Measurements from ENCODE around the gene CTBP1.

Gene CTBP1

GRCh38 chr4:1253831-1254230 lies 4.9 kb upstream of the CTBP1 start:
- TF ChIP-seq CTCF (conservative IDR thresholded peaks at IDR 0.05; ENCODE audit: low read length) (no peak), EZH2phosphoT487 (IDR thresholded peaks at IDR 0.05; ENCODE audit: borderline replicate concordance) (no peak)
- Histone ChIP-seq H3K79me2 (ENCODE audit: insufficient read depth, low read length) (peaks cover 25% of the 10 kb centered on the region), H3K4me2 (ENCODE audit: low read depth, low read length, poor library complexity, severe bottlenecking) (no peak overlapping the region), H3K36me3 (ENCODE audit: insufficient read depth, low read length) (no peaks in the 10 kb centered on the region), H3K9ac (ENCODE audit: low read depth, low read length, poor library complexity, severe bottlenecking) (no peak overlapping the region), H4K20me1 (ENCODE audit: insufficient read depth, low read length, poor library complexity, severe bottlenecking) (no peaks in the 10 kb centered on the region), H3K4me1 (ENCODE audit: insufficient read depth, low read length, poor library complexity, severe bottlenecking) (peaks cover 13% of the 10 kb centered on the region), H3K4me3 (ENCODE audit: low read length, poor library complexity, severe bottlenecking) (no peak overlapping the region), H3K27me3 (ENCODE audit: insufficient read depth, low read length, poor library complexity, severe bottlenecking) (no peaks in the 10 kb centered on the region), H2AFZ (ENCODE audit: low read length) (no peak overlapping the region), H3K9me3 (ENCODE audit: insufficient read depth, low read depth, low read length) (peaks cover 5% of the 10 kb centered on the region; the same call in 1 of the 2 replicates), H3F3A (ENCODE audit: low read depth) (no peaks in the 10 kb centered on the region), H3K9me2 (replicated peaks; ENCODE audit: low read depth, low read length) (no peaks in the 10 kb centered on the region)

- H4K20me1 ChIP-seq (ENCODE audit: insufficient read depth, low read length, poor library complexity, severe bottlenecking) = peaks cover 1% of the 10 kb centered on the region
Observed at GRCh38 chr4:1252928-1253492, 4.1 kb upstream of the CTBP1 start.

GRCh38 chr4:1251773-1252066 lies 2.8 kb upstream of the CTBP1 start:
- Histone ChIP-seq H2AFZ (ENCODE audit: low read length) (no peak overlapping the region), H3K9ac (ENCODE audit: low read depth, low read length, poor library complexity, severe bottlenecking) (no peak overlapping the region), H3K27me3 (ENCODE audit: insufficient read depth, low read length, poor library complexity, severe bottlenecking) (peaks cover 6% of the 10 kb centered on the region), H3K36me3 (ENCODE audit: insufficient read depth, low read length) (no peaks in the 10 kb centered on the region), H3K4me2 (ENCODE audit: low read depth, low read length, poor library complexity, severe bottlenecking) (peak overlapping the region; percentile 27), H3K4me3 (ENCODE audit: low read length, poor library complexity, severe bottlenecking) (no peak overlapping the region), H4K20me1 (ENCODE audit: insufficient read depth, low read length, poor library complexity, severe bottlenecking) (peaks cover 14% of the 10 kb centered on the region), H3K4me1 (ENCODE audit: insufficient read depth, low read length, poor library complexity, severe bottlenecking) (peaks cover 21% of the 10 kb centered on the region), H3K79me2 (ENCODE audit: insufficient read depth, low read length) (peaks cover 41% of the 10 kb centered on the region), H3F3A (ENCODE audit: low read depth) (no peaks in the 10 kb centered on the region), H3K9me3 (ENCODE audit: insufficient read depth, low read depth, low read length) (no peaks in the 10 kb centered on the region; the same call in 1 of the 2 replicates), H3K9me2 (replicated peaks; ENCODE audit: low read depth, low read length) (no peaks in the 10 kb centered on the region)
- TF ChIP-seq EZH2phosphoT487 (IDR thresholded peaks at IDR 0.05; ENCODE audit: borderline replicate concordance) = no peak
- no peak for TF ChIP-seq CTCF (conservative IDR thresholded peaks at IDR 0.05; ENCODE audit: low read length)

More at GRCh38 chr4:1252928-1253492, 4.1 kb upstream of the CTBP1 start:
- no peak overlapping the region for H2AFZ ChIP-seq (ENCODE audit: low read length)
- peaks cover under 1% of the 10 kb centered on the region for H3K27me3 ChIP-seq (ENCODE audit: insufficient read depth, low read length, poor library complexity, severe bottlenecking)
- H3K4me2 ChIP-seq (ENCODE audit: low read depth, low read length, poor library complexity, severe bottlenecking) = no peak overlapping the region
- H3K36me3 ChIP-seq (ENCODE audit: insufficient read depth, low read length) = no peaks in the 10 kb centered on the region
- H3K9ac ChIP-seq (ENCODE audit: low read depth, low read length, poor library complexity, severe bottlenecking) = no peak overlapping the region
- H3K9me2 ChIP-seq (replicated peaks; ENCODE audit: low read depth, low read length) = no peaks in the 10 kb centered on the region
- no peak for TF ChIP-seq EZH2phosphoT487 (IDR thresholded peaks at IDR 0.05; ENCODE audit: borderline replicate concordance)
- no peak for TF ChIP-seq CTCF (conservative IDR thresholded peaks at IDR 0.05; ENCODE audit: low read length)
- peaks cover 3% of the 10 kb centered on the region; the same call in 1 of the 2 replicates for H3K9me3 ChIP-seq (ENCODE audit: insufficient read depth, low read depth, low read length)
- peaks cover 13% of the 10 kb centered on the region for H3K4me1 ChIP-seq (ENCODE audit: insufficient read depth, low read length, poor library complexity, severe bottlenecking)
- no peak overlapping the region for H3K4me3 ChIP-seq (ENCODE audit: low read length, poor library complexity, severe bottlenecking)
- H3F3A ChIP-seq (ENCODE audit: low read depth) = no peaks in the 10 kb centered on the region
- H3K79me2 ChIP-seq (ENCODE audit: insufficient read depth, low read length) = peaks cover 28% of the 10 kb centered on the region
